GM20000 (cell line): ENCODE data around the gene PEF1.
A peak's percentile ranks its signal among the peaks of the same experiment; 100 is the strongest.

Source experiments
- DNase-seq: peaks from one replicate; pipeline ENCODE4 v3.0.0; 2012; ENCODE audit warnings: low spot score
- CTCF ChIP-seq: IDR thresholded peaks from 2 replicates; pipeline ENCODE4 v1.5.1; 2012; ENCODE audit warnings: mild to moderate bottlenecking, control low read depth; ENCODE audit errors: extremely low read depth, missing control alignments

Gene PEF1

GRCh38 chr1:31667065-31667785, 22.5 kb upstream of the PEF1 start:
- DNase-seq, result no peak
- no peak for TF ChIP-seq CTCF

- TF ChIP-seq CTCF, result no peak
- no peak for DNase-seq
These were observed 21.7 kb upstream of the PEF1 start for GRCh38 chr1:31666263-31666963.

GRCh38 chr1:31665234-31665878, 20.7 kb upstream of the PEF1 start:
- TF ChIP-seq CTCF, result no peak
- no peak for DNase-seq

- no peak for DNase-seq
- TF ChIP-seq CTCF, result no peak
These were observed 19.9 kb upstream of the PEF1 start for GRCh38 chr1:31664528-31664927.

GRCh38 chr1:31663622-31664452, 19.2 kb upstream of the PEF1 start:
- TF ChIP-seq CTCF, result peak; percentile 96
- DNase-seq, result peak; percentile 83

- DNase-seq, result no peak
- no peak for TF ChIP-seq CTCF
These were observed 17.8 kb upstream of the PEF1 start for GRCh38 chr1:31662463-31662862.
